Keratinocyte (primary cell): ENCODE results near the gene GUCY2C. TPM values are rescaled to one million over a fixed set of nuclear protein-coding genes. Genes with fewer than 3 reads are reported as not detected.

Experiments used
- DNase-seq: peaks from one replicate; pipeline ENCODE4 v3.0.0-alpha.2; 2011; ENCODE audit warnings: low read depth, missing footprints, low spot score
- FAIRE-seq: peaks from 2 replicates; lab custom pipeline; 2011; peaks lifted over from hg19 to GRCh38; lab: Jason Lieb, UNC
- H2AFZ ChIP-seq: 2 replicates; pipeline ENCODE4 v1.6.0; 2012; ENCODE audit warnings: low read length, control low read depth, inconsistent platforms; ENCODE audit not compliant: control insufficient read depth
- H3K27ac ChIP-seq: 2 replicates; pipeline ENCODE4 v1.5.1; 2011; ENCODE audit warnings: low read length; ENCODE audit not compliant: control insufficient read depth, insufficient read depth
- H3K27me3 ChIP-seq: 3 replicates; pipeline ENCODE4 v1.6.0; 2011; ENCODE audit warnings: low read length; ENCODE audit not compliant: control insufficient read depth, insufficient read depth; ENCODE audit errors: extremely low read depth
- H3K36me3 ChIP-seq, 2 experiments: 2 replicates in 1 of 2; 3 replicates in 1 of 2; pipeline ENCODE4 v1.5.1; 2011; ENCODE audit warnings: low read length in 2 of 2, mild to moderate bottlenecking in 1 of 2; ENCODE audit not compliant: control insufficient read depth in 2 of 2, insufficient read depth in 2 of 2; ENCODE audit errors: extremely low read depth in 1 of 2
- H3K4me1 ChIP-seq: 3 replicates; pipeline ENCODE4 v1.5.1; 2011; ENCODE audit warnings: low read length; ENCODE audit not compliant: control insufficient read depth, insufficient read depth; ENCODE audit errors: extremely low read depth
- H3K4me2 ChIP-seq: 3 replicates; pipeline ENCODE4 v1.6.0; 2011; ENCODE audit warnings: low read depth, low read length; ENCODE audit not compliant: control insufficient read depth, insufficient read depth; ENCODE audit errors: extremely low read depth
- H3K4me3 ChIP-seq, 3 experiments: fragments of 200-600 bp in 1 of 3; sonication (generic) in 1 of 3; 2 replicates in 2 of 3; 3 replicates in 1 of 3; pipeline ENCODE4 v1.5.1; 2011 to 2016; ENCODE audit warnings: low read length in 3 of 3, mild to moderate bottlenecking in 3 of 3, control low read depth in 2 of 3, inconsistent platforms in 1 of 3, low read depth in 1 of 3, mixed read lengths in 1 of 3, mixed run types in 1 of 3, moderate library complexity in 1 of 3; ENCODE audit not compliant: control insufficient read depth in 2 of 3, insufficient read depth in 2 of 3; ENCODE audit errors: extremely low read depth in 1 of 3
- H3K79me2 ChIP-seq: 2 replicates; pipeline ENCODE4 v1.6.0; 2012; ENCODE audit warnings: low read length; ENCODE audit not compliant: control insufficient read depth, insufficient read depth
- H3K9ac ChIP-seq: 3 replicates; pipeline ENCODE4 v1.6.0; 2011; ENCODE audit warnings: low read length; ENCODE audit not compliant: control insufficient read depth, insufficient read depth; ENCODE audit errors: extremely low read depth
- H3K9me1 ChIP-seq: 3 replicates; pipeline ENCODE4 v1.6.0; 2011; ENCODE audit warnings: low read length; ENCODE audit not compliant: control insufficient read depth, insufficient read depth; ENCODE audit errors: extremely low read depth
- H3K9me3 ChIP-seq: 2 replicates; pipeline ENCODE4 v1.5.1; 2012; ENCODE audit warnings: low read depth, low read length; ENCODE audit not compliant: control insufficient read depth
- H4K20me1 ChIP-seq: 3 replicates; pipeline ENCODE4 v1.6.0; 2011; ENCODE audit warnings: low read length; ENCODE audit not compliant: control insufficient read depth, insufficient read depth; ENCODE audit errors: extremely low read depth
- CTCF ChIP-seq, 3 experiments: IDR thresholded peaks in 1 of 3; conservative IDR thresholded peaks in 1 of 3; optimal IDR thresholded peaks in 1 of 3; 2 replicates in 2 of 3; 3 replicates in 1 of 3; pipeline versions ENCODE3 to v1.5.1; 2011; ENCODE audit warnings: low read length in 3 of 3, mild to moderate bottlenecking in 3 of 3, moderate library complexity in 2 of 3, control low read depth in 1 of 3, inconsistent platforms in 1 of 3; ENCODE audit not compliant: insufficient read depth in 2 of 3; ENCODE audit errors: extremely low read depth in 1 of 3
- EZH2 ChIP-seq: IDR thresholded peaks from one replicate; pipeline ENCODE4 v1.6.1; 2012; ENCODE audit warnings: inconsistent platforms, mild to moderate bottlenecking, low read length, moderate library complexity
- dilution Hi-C: fragments of 300-500 bp; cut with MboI; formaldehyde crosslinking; loops from one replicate; pipeline ENCODE4 v1.7.0; 2020; ENCODE audit warnings: low sequenced_read_pairs; ENCODE audit not compliant: extremely low pct_ligation_motif_present
- polyA plus RNA-seq, 5 experiments: library from polyadenylated mRNA; depleted of rRNA in 3 of 5; stranded (reverse) in 3 of 5; stranded (forward) in 1 of 5; unstranded in 1 of 5; fragments of >200 nt; gene quantifications; 1 replicate in 1 of 5; 2 replicates in 3 of 5; 3 replicates in 1 of 5; pipeline versions ENCODE4 v1.2.1 to v1.2.3, GENCODE V29; 2011 to 2012; ENCODE audit warnings: missing spikeins in 2 of 5, low read depth in 1 of 5, low replicate concordance in 1 of 5

Gene GUCY2C
- polyA plus RNA-seq, 1 donor (not counting 4 experiments of a cell fraction or from before 2014, with no cell fraction given): 0.03 TPM

- H3K27ac ChIP-seq: no peak overlapping the region
- FAIRE-seq: no peak
- H3K79me2 ChIP-seq: no peaks in the 10 kb centered on the region
- no peak overlapping the region for H3K9ac ChIP-seq
- H3K27me3 ChIP-seq: no peaks in the 10 kb centered on the region
- H3K4me3 ChIP-seq: no peak overlapping the region
- dilution Hi-C loops: no loop called here
- no peaks in the 10 kb centered on the region for H3K36me3 ChIP-seq
- no peak for DNase-seq
- no peak overlapping the region for H3K4me2 ChIP-seq
- H3K4me1 ChIP-seq: no peaks in the 10 kb centered on the region
- no peaks in the 10 kb centered on the region for H3K9me1 ChIP-seq
- no peak overlapping the region for H2AFZ ChIP-seq
- no peaks in the 10 kb centered on the region for H3K9me3 ChIP-seq
- TF ChIP-seq CTCF (optimal IDR thresholded peaks at IDR 0.05 in 1 of 3, IDR thresholded peaks at IDR 0.05 in 1 of 3, conservative IDR thresholded peaks at IDR 0.05 in 1 of 3; ENCODE audit: extremely low read depth in 1 of 3, insufficient read depth in 2 of 3, low read length in 3 of 3) (no peak), EZH2 (no peak)
- H4K20me1 ChIP-seq: no peaks in the 10 kb centered on the region
Measured at GRCh38 chr12:14663002-14663401, 33.4 kb downstream of the GUCY2C start.

GRCh38 chr12:14656846-14657245 is 39.6 kb downstream of the GUCY2C start:
- Histone ChIP-seq H3K79me2 (no peaks in the 10 kb centered on the region), H3K27me3 (no peaks in the 10 kb centered on the region), H4K20me1 (no peaks in the 10 kb centered on the region), H3K9me3 (no peaks in the 10 kb centered on the region), H3K36me3 (no peaks in the 10 kb centered on the region), H3K4me3 (no peak overlapping the region), H2AFZ (no peak overlapping the region), H3K4me1 (peaks cover 4% of the 10 kb centered on the region), H3K4me2 (no peak overlapping the region), H3K9ac (no peak overlapping the region), H3K9me1 (no peaks in the 10 kb centered on the region), H3K27ac (no peak overlapping the region)
- dilution Hi-C loops: no loop called here
- DNase-seq (no peak), FAIRE-seq (no peak)
- TF ChIP-seq CTCF (optimal IDR thresholded peaks at IDR 0.05 in 1 of 3, IDR thresholded peaks at IDR 0.05 in 1 of 3, conservative IDR thresholded peaks at IDR 0.05 in 1 of 3; ENCODE audit: extremely low read depth in 1 of 3, insufficient read depth in 2 of 3, low read length in 3 of 3) (peak in 1 of 3 experiments; percentile 24), EZH2 (no peak)
